ENCODE measurements around the gene FAHD2B.
"Not testable (repeated sequence)": the region's sequence is repeated elsewhere in the genome, so short reads cannot be mapped to it uniquely, and the experiment has no call there.

The FAHD2B gene

DNA sequence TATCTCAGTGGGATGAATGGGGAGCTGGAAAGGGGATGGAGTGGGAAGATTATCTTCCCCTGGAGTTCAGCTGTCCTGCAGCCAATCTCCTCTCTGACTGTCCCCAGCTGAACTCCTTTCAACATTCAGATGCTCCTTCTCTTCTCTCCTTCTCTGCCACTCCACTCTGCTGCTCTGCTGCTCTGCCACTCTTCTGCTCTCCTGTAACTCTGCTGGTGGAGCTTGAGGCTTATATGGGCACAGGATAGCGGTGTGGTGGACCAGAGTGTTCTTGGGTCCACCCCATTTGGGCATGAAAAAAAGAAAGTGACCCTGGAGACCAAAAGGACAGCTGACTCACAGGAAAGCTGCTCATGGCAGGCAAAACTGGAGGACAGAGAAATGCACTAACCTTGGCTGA is 26.6 kb downstream of the FAHD2B start:
- no peaks in the 10 kb centered on the region for H3K4me1 ChIP-seq (ENCODE audit: low read length)
- H3K79me2 ChIP-seq (ENCODE audit: low read length): no peaks in the 10 kb centered on the region
- H3K4me3 ChIP-seq (ENCODE audit: low read length): no peak overlapping the region
- H3K4me2 ChIP-seq (ENCODE audit: low read length): no peak overlapping the region
- no peak overlapping the region for H2AFZ ChIP-seq (ENCODE audit: low read depth, low read length)
- H3K36me3 ChIP-seq (replicated peaks; ENCODE audit: low read depth, low read length): no peaks in the 10 kb centered on the region
- H3K9ac ChIP-seq (ENCODE audit: low read length): no peak overlapping the region
- no peak overlapping the region for H3K27ac ChIP-seq (ENCODE audit: low read length)
- H4K20me1 ChIP-seq (ENCODE audit: insufficient read depth, low read length): no peaks in the 10 kb centered on the region
- no peaks in the 10 kb centered on the region for H3K9me3 ChIP-seq (ENCODE audit: insufficient read depth, low read length)
- H3K27me3 ChIP-seq (ENCODE audit: low read depth, low read length): peaks cover 8% of the 10 kb centered on the region; the same call in 1 of the 2 replicates
- TF ChIP-seq EZH2phosphoT487 (IDR thresholded peaks at IDR 0.05; ENCODE audit: low read depth): no peak
- TF ChIP-seq, protein P1, sequence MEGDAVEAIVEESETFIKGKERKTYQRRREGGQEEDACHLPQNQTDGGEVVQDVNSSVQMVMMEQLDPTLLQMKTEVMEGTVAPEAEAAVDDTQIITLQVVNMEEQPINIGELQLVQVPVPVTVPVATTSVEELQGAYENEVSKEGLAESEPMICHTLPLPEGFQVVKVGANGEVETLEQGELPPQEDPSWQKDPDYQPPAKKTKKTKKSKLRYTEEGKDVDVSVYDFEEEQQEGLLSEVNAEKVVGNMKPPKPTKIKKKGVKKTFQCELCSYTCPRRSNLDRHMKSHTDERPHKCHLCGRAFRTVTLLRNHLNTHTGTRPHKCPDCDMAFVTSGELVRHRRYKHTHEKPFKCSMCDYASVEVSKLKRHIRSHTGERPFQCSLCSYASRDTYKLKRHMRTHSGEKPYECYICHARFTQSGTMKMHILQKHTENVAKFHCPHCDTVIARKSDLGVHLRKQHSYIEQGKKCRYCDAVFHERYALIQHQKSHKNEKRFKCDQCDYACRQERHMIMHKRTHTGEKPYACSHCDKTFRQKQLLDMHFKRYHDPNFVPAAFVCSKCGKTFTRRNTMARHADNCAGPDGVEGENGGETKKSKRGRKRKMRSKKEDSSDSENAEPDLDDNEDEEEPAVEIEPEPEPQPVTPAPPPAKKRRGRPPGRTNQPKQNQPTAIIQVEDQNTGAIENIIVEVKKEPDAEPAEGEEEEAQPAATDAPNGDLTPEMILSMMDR (IDR thresholded peaks at IDR 0.05; ENCODE audit: low read depth, low read length): no peak

DNA sequence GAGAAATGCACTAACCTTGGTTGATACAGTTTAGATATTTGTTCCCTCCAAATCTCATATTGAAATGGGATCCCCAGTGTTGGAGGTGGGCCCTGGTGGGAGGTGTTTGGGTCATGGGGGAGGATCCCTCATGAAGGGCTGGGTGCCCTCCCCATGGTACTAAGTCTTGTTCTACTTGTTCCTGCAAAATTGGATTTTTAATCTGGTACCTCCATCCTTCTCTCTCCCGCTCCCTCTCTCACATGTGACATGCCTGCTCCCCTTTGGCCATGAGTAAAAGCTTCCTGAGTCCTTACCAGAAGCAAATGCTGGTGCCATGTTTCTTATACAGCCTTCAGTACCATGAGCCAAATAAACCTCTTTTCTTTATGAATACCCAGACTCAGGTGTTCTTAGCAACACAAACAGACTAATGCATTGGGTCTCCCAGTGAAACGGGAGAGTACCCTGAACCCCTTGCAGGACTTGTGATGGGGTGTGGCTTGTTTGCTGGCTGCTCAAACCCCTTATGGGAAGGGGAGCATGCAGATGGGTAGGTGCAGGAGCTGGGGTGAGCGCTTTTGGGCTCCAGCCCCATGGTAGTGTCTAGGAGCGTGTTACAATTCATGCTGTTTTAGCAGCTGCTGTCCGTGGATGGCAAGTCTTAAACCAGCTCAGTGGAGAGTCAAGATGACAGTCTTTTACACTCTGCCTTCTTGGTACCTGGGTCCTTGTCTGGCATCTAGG is 27.2 kb downstream of the FAHD2B start:
- Histone ChIP-seq H4K20me1 (ENCODE audit: insufficient read depth, low read length) (no peaks in the 10 kb centered on the region), H3K36me3 (replicated peaks; ENCODE audit: low read depth, low read length) (no peaks in the 10 kb centered on the region), H3K9ac (ENCODE audit: low read length) (no peak overlapping the region), H3K4me3 (ENCODE audit: low read length) (no peak overlapping the region), H3K27ac (ENCODE audit: low read length) (no peak overlapping the region), H3K79me2 (ENCODE audit: low read length) (no peaks in the 10 kb centered on the region), H3K4me2 (ENCODE audit: low read length) (no peak overlapping the region), H3K27me3 (ENCODE audit: low read depth, low read length) (peaks cover 8% of the 10 kb centered on the region; the same call in 1 of the 2 replicates), H3K4me1 (ENCODE audit: low read length) (no peaks in the 10 kb centered on the region), H3K9me3 (ENCODE audit: insufficient read depth, low read length) (no peaks in the 10 kb centered on the region), H2AFZ (ENCODE audit: low read depth, low read length) (no peak overlapping the region)
- no peak for TF ChIP-seq EZH2phosphoT487 (IDR thresholded peaks at IDR 0.05; ENCODE audit: low read depth)
- TF ChIP-seq, protein P1 (IDR thresholded peaks at IDR 0.05; ENCODE audit: low read depth, low read length): no peak

DNA sequence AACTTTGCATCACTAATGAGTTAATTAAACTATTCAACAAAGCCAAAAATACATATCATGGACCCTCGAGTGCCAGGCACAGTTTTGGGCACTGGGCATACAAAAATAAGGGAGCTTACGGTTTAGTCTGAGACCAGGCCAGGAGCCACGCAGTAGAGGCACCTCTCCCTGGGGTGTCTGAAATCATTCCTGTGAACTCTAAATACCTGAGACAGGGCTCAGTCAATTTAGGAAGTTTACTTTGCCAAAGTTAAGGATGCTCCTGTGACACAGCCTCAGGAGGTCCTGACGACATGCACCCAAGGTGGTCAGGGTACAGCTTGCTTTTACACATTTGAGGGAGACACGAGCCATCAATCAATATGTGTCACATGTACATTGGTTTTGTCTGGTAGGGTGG is 28.7 kb downstream of the FAHD2B start:
- H3K36me3 ChIP-seq (replicated peaks; ENCODE audit: low read depth, low read length); H4K20me1 ChIP-seq (ENCODE audit: insufficient read depth, low read length); H2AFZ ChIP-seq (ENCODE audit: low read depth, low read length); H3K9ac ChIP-seq (ENCODE audit: low read length); H3K9me3 ChIP-seq (ENCODE audit: insufficient read depth, low read length); H3K79me2 ChIP-seq (ENCODE audit: low read length); H3K4me3 ChIP-seq (ENCODE audit: low read length); H3K27ac ChIP-seq (ENCODE audit: low read length); H3K4me2 ChIP-seq (ENCODE audit: low read length); H3K27me3 ChIP-seq (ENCODE audit: low read depth, low read length); H3K4me1 ChIP-seq (ENCODE audit: low read length): not testable (repeated sequence)

DNA sequence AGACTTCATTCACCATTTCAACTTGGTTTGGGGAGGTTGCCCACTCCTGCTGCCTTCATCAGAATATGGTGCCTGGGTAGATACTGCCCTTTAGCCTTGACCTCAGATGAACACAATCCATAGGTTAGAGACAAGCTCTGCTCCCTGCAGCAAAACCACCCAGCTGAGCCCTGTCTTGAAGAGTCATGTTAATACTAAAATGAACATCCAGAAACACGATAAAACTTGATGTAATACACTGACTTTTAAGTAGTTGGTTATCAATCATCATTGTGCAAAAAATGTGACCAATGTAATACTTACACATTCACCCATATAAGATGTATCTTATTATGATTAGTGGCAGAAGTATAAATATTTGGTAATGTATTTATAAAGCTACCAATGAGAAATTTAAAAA is 32.7 kb downstream of the FAHD2B start:
- not testable (repeated sequence) for H3K4me1 ChIP-seq (ENCODE audit: low read length); H3K36me3 ChIP-seq (replicated peaks; ENCODE audit: low read depth, low read length); H3K4me2 ChIP-seq (ENCODE audit: low read length); H3K79me2 ChIP-seq (ENCODE audit: low read length); H3K9ac ChIP-seq (ENCODE audit: low read length); H3K27ac ChIP-seq (ENCODE audit: low read length); H3K4me3 ChIP-seq (ENCODE audit: low read length); H4K20me1 ChIP-seq (ENCODE audit: insufficient read depth, low read length); H3K27me3 ChIP-seq (ENCODE audit: low read depth, low read length); H2AFZ ChIP-seq (ENCODE audit: low read depth, low read length); H3K9me3 ChIP-seq (ENCODE audit: insufficient read depth, low read length)

DNA sequence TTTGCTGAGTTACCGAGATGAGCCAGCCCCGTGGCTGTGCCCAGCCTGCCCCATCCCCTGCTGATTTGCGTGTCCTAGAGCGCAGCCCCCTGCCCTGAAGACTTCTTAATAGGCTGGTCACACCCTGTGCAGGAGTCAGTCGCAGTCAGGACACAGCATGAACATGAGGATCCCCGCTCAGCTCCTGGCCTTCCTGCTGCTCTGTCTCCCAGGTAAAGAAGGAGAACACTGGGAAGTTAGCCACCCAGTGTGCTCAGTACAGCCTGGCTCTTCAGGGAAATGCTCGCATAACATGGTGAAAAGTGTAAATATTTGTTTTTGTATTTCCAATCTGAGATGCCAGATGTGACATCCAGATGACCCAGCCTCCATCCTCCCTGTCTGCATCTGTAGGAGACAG is 34.9 kb downstream of the FAHD2B start:
- not testable (repeated sequence) for H3K4me2 ChIP-seq (ENCODE audit: low read length); H3K27me3 ChIP-seq (ENCODE audit: low read depth, low read length); H3K4me3 ChIP-seq (ENCODE audit: low read length); H3K4me1 ChIP-seq (ENCODE audit: low read length); H3K36me3 ChIP-seq (replicated peaks; ENCODE audit: low read depth, low read length); H3K9ac ChIP-seq (ENCODE audit: low read length); H2AFZ ChIP-seq (ENCODE audit: low read depth, low read length); H3K79me2 ChIP-seq (ENCODE audit: low read length); H3K27ac ChIP-seq (ENCODE audit: low read length); H4K20me1 ChIP-seq (ENCODE audit: insufficient read depth, low read length); H3K9me3 ChIP-seq (ENCODE audit: insufficient read depth, low read length)

DNA sequence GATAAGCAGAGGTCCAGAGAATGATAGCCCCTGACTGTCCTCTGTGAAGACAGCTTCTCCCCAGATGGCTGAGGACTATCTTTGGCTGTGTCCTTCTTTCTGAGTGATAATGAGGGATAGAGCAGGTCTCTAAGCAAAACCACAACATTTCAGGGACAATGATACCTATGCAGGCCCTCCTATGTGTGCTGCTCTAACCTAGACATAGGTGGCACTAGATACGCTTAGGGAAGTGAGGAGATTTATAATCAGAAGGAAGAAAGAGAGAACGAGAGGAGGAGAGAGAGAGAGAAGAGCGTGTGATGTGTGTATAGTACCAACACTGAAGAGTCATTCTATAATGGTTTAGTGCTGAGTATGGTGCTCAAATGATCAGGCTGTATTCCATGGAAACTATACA is 38.5 kb downstream of the FAHD2B start:
- H3K4me3 ChIP-seq (ENCODE audit: low read length); H3K4me1 ChIP-seq (ENCODE audit: low read length); H2AFZ ChIP-seq (ENCODE audit: low read depth, low read length); H3K27me3 ChIP-seq (ENCODE audit: low read depth, low read length); H3K9ac ChIP-seq (ENCODE audit: low read length); H3K9me3 ChIP-seq (ENCODE audit: insufficient read depth, low read length); H4K20me1 ChIP-seq (ENCODE audit: insufficient read depth, low read length); H3K79me2 ChIP-seq (ENCODE audit: low read length); H3K27ac ChIP-seq (ENCODE audit: low read length); H3K4me2 ChIP-seq (ENCODE audit: low read length); H3K36me3 ChIP-seq (replicated peaks; ENCODE audit: low read depth, low read length): not testable (repeated sequence)

DNA sequence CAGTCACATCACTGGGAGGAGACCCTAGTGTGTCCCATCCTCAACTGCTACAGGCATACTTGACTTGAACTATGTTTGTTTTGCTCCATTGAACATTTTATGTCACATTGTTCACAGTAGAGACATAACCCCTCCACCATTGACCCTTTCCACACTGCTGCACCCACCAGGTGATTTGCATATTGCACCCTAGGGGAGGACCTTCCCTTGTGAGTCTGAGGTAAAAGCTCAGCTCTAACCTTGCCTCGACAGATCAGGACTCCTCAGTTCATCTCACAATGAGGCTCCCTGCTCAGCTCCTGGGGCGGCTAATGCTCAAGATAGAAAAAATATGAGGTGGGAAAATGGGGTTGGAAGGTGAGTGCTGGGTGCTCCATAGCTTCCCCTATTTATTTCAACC is 44.6 kb downstream of the FAHD2B start:
- H3K79me2 ChIP-seq (ENCODE audit: low read length); H3K9ac ChIP-seq (ENCODE audit: low read length); H3K4me2 ChIP-seq (ENCODE audit: low read length): not testable (repeated sequence)

DNA sequence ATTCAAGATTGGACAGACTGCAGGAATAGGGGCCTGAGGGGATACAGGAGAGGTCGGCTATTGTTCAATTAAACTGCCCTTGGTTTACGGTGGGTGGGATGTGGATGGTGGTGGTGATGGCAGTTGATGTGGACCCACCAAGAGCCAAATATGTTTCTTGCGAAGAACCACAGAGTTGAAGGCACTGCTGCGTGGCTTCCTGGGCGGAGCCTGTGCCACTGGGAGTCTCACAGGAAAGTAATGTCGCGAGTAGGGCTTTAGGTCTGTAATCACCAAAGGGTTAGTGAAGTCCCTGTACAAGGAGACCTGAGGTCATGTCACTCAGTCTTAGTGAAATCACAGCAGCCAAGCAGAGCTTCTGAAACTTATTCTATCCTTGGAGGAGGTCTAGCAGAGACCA is 46.2 kb downstream of the FAHD2B start:
- not testable (repeated sequence) for H3K36me3 ChIP-seq (replicated peaks; ENCODE audit: low read depth, low read length); H4K20me1 ChIP-seq (ENCODE audit: insufficient read depth, low read length); H3K9ac ChIP-seq (ENCODE audit: low read length); H3K27me3 ChIP-seq (ENCODE audit: low read depth, low read length); H3K4me1 ChIP-seq (ENCODE audit: low read length); H2AFZ ChIP-seq (ENCODE audit: low read depth, low read length); H3K9me3 ChIP-seq (ENCODE audit: insufficient read depth, low read length); H3K4me3 ChIP-seq (ENCODE audit: low read length); H3K27ac ChIP-seq (ENCODE audit: low read length); H3K79me2 ChIP-seq (ENCODE audit: low read length); H3K4me2 ChIP-seq (ENCODE audit: low read length)

More for the DNA sequence above, 44.6 kb downstream of the FAHD2B start:
- H3K4me1 ChIP-seq (ENCODE audit: low read length); H3K9me3 ChIP-seq (ENCODE audit: insufficient read depth, low read length); H2AFZ ChIP-seq (ENCODE audit: low read depth, low read length); H3K27ac ChIP-seq (ENCODE audit: low read length); H3K27me3 ChIP-seq (ENCODE audit: low read depth, low read length); H3K36me3 ChIP-seq (replicated peaks; ENCODE audit: low read depth, low read length); H3K4me3 ChIP-seq (ENCODE audit: low read length); H4K20me1 ChIP-seq (ENCODE audit: insufficient read depth, low read length): not testable (repeated sequence)

All from OCI-LY3 (cell line).